HG03103 (cell line): ENCODE data around the gene STK25.
"Not testable (repeated sequence)": the region's sequence is repeated elsewhere in the genome, so short reads cannot be mapped to it uniquely, and the experiment has no call there.

Experiments
- ATAC-seq: cut with Tn5 transposase; IDR thresholded peaks from one replicate; pipeline ENCODE4 v1.9.1; 2021; ENCODE audit warnings: low read depth; ENCODE audit not compliant: unreplicated experiment

The STK25 gene

GRCh38 chr2:241540771-241541561 lies 32.6 kb upstream of the STK25 start:
- ATAC-seq = no peak

DNA sequence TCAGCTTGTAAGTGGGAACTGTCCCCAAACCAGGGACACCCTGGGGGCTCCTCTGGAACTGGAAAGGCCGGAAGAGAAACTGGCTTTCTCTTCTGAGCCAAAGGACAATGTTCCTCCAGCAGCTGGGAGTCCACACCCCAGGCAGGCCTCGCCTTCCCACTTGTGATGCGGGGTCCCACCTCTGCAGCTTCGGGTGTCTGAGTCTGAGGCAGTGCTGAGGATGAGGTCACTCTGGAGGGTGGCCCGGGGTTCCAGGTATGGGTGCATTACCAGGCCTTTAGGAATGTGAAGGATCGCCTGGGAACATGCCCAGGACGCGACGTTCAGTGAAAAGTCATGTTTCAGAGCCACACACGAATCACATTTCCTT lies 32.0 kb upstream of the STK25 start:
- no peak for ATAC-seq

DNA sequence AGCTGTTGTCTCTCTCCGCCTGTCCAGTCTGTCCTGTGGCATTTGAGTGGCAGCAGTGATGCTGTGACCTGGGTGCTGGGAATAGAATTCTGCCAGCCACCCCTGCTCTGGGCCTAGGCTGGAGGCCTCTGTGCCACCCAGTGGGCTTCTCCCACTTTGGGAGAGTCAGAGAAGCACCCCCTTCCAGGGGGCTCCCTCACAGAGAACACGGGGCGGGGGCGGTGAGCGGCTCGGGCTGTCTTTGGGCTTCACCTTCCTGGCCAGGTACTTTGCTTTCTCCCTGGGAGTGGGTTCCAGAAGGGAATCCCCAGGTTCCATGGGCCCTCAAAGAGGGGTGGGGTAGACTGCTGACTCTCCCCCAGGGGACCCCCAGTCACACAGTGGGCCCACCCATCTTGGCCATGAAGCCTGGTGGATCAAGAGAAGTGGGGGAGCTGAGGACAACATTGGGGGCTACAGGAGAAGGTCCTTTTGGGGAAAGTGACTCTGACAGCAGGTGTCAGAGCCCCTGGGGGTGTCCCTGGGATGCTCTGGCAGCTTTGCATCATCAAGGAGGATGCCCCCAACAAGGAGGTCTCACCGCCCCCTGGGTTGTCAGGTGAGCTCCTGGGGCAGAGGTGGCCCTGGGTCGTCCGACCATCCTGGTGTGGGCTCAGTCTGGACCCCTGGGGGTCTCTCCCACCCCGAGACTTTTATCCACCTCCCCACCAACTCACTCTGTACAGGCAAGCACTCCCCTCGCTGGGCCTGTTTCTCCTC lies 31.4 kb upstream of the STK25 start:
- no peak for ATAC-seq

- no peak for ATAC-seq
Observed at GRCh38 chr2:241538838-241539615, 30.6 kb upstream of the STK25 start.

- no peak for ATAC-seq
Observed at GRCh38 chr2:241535871-241536655, 27.7 kb upstream of the STK25 start.

- ATAC-seq = no peak
Observed at GRCh38 chr2:241534701-241535375, 26.5 kb upstream of the STK25 start.

GRCh38 chr2:241534293-241534692 lies 25.9 kb upstream of the STK25 start:
- no peak for ATAC-seq

DNA sequence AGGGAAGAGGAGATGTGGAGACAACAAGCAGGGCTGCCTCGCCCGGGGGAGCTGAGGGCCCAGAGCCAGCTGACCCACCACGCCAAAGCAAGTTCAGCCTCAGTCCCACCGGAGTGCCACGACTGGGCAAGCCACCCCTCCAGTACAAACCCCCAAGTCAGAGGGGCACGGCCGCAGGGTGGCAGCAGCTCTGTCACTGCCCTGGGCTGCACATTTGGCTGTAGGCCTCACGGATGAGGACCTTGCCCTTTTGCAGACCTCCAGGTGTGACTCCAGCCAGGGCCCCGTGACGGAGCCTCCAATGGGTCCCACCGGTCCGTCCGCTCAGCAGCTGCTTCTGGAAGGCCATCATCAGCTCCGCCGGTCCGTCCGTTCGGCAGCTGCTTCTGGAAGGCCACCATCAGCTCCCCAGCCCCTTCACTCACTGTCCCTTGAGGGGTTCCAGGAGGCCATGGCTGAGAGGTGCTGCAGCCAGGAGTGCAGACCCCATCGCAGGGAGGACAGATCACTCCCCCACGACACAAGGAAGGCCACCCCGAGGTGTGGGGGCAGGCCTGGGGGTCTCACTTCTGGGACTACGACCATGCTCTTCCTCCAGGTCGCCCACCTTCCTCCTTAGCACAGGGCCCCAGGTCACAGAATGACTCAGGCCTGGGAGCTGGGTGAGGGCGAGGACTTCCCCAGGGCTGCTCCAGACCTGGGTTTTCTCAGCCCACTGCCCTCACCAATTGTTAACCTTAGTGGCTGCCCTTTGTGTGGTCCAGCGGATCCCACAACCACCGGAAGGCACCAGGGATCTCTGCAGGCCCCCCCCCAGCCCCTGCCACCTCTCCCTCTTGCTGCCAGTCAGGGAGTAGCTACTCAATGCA lies 24.6 kb upstream of the STK25 start:
- no peak for ATAC-seq

DNA sequence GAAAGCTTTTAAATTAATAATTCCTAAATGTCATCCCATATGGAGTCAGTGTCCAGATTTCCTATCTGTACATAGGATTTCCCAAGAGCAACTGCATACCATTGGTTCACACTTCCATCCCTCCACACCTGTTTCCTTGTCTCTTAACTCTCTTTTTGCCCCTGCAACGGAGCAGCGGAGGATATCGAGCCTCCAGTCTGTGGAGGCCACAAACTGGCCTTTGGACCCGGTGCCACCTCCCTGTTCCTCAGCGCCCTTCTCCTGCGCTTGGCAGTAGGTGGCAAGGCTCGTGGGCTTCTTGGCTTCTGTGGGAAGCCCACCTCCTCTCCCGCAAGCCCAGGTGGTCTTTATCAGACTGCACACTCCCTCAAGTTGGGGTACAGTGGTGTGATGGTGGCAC lies 23.8 kb upstream of the STK25 start:
- ATAC-seq = no peak

- no peak for ATAC-seq
Observed at GRCh38 chr2:241531161-241531722, 22.9 kb upstream of the STK25 start.

GRCh38 chr2:241530571-241530970 lies 22.2 kb upstream of the STK25 start:
- no peak for ATAC-seq

GRCh38 chr2:241525818-241526780 lies 17.7 kb upstream of the STK25 start:
- ATAC-seq = not testable (repeated sequence)

DNA sequence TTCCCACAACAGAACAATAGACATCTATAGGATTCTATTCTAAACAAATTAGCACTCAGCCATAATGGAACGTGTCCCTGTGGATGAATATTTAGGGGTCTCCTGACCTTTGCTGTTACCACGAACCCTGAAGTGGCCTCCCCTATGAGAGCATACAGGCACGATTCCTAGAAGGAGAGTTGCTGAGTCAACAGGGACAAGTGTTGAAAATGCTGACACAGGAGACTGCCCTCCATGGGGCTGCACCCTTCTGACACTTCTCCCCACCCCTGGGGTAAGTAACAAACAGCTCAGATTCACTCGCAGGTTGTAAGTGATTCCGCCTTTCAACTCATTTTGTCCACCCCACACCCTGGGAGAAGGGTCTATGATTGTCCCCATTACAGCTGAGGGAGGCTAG lies 14.1 kb upstream of the STK25 start:
- ATAC-seq = no peak

- no peak for ATAC-seq
Observed at GRCh38 chr2:241519669-241520068, 11.3 kb upstream of the STK25 start.

GRCh38 chr2:241517297-241517696 lies 8.9 kb upstream of the STK25 start:
- ATAC-seq = no peak

- no peak for ATAC-seq
Observed at GRCh38 chr2:241516520-241516965, 8.2 kb upstream of the STK25 start.

- no peak for ATAC-seq
Observed at GRCh38 chr2:241514986-241515737, 6.8 kb upstream of the STK25 start.
